Uterus (tissue), 2 donors: Measurements from ENCODE around the gene RFESD.

Experiments used
- POLR2A ChIP-seq, 2 donors: fragments of 450-650 bp; IDR thresholded peaks; one replicate each; pipeline ENCODE4 v1.6.1; 2016; ENCODE audit warnings: antibody characterized with exemption in 2 of 2, mild to moderate bottlenecking in 1 of 2, moderate library complexity in 1 of 2
- TF ChIP-seq, protein P1 (sequence below), 4 experiments: fragments of 200-600 bp in 2 of 4; fragments of 450-650 bp in 2 of 4; sonication (generic) in 2 of 4; IDR thresholded peaks; one replicate each; pipeline ENCODE4 v1.5.1; 2016 to 2019; ENCODE audit warnings: antibody characterized with exemption in 4 of 4, mild to moderate bottlenecking in 2 of 4, moderate library complexity in 1 of 4

DNA sequence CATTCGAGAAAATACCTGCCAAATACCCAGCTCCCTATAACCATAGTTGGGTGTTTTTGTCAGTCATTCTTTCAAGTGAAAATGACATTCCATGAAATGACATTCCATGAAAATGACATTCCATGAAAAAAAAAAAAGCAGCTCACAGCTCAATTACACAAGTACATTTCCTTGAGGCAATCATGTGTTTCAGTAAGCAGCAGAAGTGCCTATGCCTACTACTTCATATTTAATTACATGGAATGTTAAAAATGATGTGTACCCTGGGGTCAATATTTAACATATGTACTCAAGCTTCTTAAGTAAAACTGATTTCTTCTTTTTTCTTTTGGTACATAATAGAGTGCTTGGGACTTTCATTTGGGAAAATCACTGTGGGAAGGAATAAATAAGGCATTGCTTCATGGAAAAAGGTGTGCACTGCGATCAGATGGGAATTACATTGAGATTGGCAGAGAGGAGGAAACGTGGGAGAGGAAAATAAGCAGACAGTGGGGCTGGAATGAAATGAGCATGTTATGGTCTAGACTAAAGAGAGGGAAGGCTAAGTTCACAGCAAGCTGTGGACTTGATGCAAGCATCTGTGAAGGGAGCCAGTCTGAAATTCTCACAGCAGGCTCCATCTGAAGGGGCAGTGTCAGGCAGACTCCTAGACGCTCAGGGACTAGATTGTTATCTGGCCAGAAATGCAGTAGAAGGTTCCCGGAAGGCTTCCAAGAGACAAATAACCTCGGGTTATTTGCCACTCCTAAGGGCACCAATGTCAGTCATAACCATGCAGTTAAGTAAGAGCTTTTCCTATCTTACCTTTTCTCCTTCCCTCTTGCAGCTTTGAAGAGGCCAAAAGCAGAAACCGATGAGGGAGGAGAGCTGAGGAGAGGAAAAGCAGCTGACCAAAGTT, 51.5 kb downstream of the RFESD start:
- TF ChIP-seq, protein P1, sequence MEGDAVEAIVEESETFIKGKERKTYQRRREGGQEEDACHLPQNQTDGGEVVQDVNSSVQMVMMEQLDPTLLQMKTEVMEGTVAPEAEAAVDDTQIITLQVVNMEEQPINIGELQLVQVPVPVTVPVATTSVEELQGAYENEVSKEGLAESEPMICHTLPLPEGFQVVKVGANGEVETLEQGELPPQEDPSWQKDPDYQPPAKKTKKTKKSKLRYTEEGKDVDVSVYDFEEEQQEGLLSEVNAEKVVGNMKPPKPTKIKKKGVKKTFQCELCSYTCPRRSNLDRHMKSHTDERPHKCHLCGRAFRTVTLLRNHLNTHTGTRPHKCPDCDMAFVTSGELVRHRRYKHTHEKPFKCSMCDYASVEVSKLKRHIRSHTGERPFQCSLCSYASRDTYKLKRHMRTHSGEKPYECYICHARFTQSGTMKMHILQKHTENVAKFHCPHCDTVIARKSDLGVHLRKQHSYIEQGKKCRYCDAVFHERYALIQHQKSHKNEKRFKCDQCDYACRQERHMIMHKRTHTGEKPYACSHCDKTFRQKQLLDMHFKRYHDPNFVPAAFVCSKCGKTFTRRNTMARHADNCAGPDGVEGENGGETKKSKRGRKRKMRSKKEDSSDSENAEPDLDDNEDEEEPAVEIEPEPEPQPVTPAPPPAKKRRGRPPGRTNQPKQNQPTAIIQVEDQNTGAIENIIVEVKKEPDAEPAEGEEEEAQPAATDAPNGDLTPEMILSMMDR (IDR thresholded peaks at IDR 0.05) = no peak
- TF ChIP-seq POLR2A (IDR thresholded peaks at IDR 0.05) = no peak
